Measurements from ENCODE around the gene ST3GAL2.

The ST3GAL2 gene

DNA sequence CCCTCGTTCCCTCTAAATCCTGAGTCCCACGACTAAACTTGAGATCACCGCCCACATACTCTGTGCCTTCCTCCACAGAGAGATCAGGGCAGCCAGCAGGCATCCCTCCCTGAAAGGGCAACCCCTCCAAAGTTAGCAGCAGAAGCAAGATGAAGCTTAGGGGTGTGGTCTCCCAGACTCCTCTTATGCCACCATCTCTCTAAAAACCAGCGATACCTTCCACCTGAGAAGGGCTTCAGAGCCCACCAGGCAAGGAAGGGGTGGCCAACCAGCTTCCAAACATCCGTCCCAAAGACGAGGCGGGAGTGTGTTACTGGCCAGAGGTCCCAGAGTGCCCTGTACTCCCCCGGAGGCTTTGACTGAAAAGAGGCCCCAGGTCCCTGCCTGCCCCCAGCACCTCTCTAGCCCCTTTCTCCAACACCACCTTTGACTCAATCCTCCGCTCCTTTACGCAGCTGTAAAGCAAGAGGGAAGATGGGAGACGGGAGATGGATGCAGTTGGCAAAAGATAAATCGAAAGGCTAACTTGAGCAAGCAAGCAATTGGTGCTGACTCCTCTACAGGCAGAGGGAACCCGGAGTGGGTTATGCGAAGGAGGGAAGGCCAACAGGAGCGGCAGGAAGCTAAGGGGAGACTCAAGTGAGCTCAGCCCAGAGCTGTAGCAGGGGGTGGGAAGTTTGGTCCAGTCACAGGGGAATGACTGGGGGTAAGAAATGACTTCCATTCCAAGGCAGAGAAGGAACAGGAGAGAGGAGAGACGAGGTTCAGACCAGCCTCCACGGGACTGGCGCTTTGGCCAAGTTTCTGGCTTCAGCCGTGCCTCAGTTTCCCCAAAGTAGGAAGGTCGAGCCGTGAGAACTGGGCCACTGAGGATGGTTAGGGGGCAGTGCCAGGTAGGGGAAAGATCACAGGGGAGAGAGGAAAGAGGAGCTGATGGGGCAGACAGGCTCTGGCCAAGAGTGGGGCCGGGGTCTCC, 1.0 kb downstream of the ST3GAL2 start:
- DNase-seq (ENCODE audit: low read depth in 2 of 2): no peak

DNA sequence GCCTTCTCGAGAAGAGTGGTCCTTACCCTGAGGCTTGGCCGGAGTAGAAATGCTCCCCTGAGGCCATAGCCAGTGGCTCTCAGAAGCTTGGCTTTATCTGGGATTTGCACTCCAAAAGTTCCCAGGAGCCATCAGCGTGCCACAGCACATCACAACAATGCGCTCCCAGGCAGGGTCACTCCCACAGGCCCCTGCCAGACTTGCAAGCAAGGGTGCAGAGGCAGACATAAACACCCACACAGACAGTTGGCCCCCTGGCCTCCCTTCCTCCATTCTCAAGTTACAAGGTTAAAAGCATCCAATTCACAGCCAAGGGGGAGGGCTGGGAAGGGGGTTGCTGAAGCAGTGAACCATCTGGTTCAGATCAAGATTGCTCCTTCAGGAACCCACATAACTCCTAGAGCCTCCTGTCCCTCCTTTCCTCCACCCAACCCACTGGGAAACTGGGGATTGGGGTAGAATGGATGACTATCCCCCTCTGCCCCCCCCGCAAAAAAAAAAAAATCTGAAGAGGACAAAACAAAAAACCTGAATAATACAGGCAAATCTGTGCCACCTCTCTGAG, 1.8 kb downstream of the ST3GAL2 start:
- DNase-seq (ENCODE audit: low read depth in 2 of 2): no peak

DNA sequence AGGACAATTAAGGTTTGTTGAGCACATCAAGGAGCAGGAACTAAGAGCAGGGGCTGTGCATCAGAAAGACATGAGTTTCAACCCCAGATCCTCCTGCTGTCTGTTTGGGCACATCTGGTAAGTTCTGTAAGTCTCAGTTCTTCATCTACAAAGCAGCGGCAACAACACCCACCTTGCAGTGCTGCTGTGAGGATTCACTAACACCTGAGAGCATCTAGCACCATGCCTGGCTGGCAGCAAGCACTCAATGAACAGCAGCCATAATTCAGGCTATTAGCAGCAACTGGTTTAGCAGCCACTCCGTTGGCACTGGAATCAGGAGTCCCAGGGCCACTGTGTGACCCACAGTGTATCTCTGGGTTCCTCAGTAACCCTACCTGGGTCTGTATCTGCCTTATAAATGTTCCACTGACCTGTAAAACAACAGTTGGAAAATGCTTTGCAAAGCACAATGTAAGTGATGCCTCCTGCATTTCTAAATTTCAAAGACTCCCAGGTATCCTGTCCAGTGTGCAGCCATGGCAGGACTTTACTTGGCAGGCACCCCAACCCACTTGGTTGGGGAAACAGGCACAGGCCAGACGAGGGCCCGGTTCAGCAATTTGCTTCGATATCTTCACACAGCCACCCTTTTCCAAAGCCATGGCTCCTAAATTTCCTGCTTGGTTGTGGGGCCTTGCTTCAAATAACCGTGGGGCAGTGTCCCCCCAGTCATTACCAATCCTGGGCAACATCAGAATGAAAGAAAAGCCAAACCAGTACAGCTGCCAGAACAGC, 4.2 kb downstream of the ST3GAL2 start:
- DNase-seq (ENCODE audit: low read depth in 2 of 2): no peak

DNA sequence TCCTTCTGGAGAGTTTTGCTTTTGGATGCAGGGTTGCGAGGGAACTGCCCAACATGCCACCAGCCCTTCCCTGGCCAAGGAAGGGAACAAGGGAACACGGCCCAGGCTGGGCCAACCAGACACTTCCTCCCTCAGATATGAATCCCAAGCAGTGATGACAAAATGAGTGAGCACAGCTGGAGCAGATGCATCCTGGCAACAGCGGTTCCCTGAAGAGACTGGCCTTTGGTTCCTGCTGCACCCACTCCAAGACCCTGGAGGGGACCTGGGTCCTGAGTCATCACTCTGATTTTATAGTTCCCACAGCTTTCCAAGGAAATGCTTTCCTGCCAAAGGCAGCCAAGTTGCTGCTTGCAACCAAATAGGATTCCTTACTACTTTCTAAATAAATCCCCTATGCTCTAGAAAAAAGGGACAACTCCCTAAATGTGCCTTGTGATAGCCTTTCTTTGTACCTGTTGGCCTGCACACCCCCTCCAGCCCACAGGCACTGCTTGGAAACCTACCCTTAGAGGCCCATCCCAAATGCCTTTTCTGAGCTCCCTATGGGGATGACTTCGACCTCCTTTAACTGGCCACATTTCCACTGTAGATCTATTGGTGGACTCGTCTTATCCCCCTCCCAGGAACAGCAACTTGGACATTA, 5.3 kb downstream of the ST3GAL2 start:
- DNase-seq (ENCODE audit: low read depth in 2 of 2): no peak

DNA sequence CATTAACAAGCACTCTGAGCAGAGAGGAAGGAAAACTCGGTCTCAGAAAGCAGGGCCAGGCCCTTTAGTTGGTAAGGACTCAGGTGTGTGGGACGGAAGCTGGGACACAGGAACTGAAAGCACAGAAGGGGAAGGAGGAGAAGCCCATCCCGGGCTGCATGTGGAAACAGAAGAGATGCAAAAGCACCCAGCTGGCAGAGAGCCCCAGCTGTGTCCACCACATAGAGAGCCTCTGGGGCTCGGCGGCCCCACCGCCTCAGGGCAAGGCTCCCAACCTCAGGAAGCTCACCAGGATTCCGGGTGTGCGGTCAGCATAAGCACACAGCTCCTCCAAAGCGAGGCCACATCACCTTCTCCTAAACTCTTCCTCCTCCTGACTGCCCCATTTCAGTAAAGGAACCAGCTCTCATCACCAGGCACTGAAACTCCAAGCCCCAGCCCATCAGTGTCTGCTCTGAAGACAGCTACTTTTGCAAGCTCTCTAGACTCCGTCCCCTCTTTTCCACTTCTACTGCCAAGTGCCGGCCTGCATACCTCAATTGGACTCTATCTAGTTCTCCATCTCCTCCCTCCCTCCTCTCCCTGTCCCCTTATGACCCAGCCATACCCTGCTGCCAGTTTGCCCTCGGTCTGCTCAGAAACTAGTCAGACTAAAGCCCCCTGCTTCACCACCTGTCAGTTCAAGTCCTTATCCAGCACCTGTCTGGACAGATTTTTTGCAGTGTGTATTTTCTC, 6.0 kb downstream of the ST3GAL2 start:
- DNase-seq (ENCODE audit: low read depth in 2 of 2): no peak

DNA sequence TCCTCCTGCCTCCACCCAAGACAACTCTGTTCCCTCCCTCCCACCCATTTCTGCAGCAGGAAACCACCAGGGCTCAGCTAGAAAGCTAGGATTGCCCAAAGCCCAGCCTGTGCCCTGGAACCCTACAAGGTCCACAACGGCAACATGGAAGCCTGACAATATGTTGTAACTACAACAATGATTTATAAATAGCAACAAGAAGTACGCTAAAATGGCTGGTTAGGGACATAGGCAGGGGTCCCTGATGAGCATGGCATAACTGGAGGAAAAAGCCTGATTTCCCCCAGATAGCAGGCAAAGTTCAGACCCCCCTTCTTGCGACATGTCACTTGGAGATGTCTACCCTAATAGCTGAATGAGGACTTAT, 6.6 kb downstream of the ST3GAL2 start:
- DNase-seq (ENCODE audit: low read depth in 2 of 2): no peak

DNA sequence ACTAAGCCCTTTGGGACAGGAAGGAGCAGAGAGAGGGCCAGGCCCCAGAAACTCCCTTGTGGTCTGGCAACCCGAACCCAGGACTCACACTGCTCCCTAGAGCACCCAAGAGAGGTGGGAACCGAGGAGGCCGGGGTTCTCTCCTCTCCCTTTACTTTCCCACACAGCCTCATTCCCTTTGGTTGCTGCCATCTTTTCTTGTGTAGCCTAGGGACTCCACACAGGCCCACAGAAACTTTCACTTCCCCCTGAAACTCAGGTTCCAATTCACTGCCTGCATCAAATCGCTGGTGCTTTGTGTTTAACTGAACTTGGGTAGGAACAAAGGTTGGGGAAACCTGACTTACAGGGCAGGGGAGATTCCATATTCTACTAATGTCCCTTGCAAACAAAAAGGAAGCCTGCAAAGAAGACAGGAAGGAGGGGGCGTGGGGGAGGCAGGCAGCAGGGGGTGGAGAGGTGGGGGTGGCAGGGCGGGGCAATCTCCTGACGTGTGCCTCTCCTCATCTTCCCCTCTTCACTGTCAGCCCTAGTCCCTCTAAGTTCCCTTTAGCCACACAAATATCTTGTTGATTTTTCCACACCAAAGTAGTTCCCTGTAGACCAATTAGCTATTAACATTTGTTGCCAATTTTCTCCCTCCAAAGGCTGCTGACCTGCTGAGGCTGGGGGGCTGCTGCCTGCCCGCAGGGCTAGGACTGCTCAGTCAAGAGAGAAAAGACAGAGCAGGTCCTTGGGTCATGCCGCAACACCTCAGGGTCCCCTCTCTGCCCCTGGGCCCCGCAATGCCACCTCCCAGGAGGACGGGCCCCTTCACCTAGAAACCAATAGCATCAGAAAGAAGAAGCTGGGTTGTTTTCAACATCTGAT, 8.0 kb downstream of the ST3GAL2 start:
- peak; percentile 43 to 60 for DNase-seq (ENCODE audit: low read depth in 2 of 2)

DNA sequence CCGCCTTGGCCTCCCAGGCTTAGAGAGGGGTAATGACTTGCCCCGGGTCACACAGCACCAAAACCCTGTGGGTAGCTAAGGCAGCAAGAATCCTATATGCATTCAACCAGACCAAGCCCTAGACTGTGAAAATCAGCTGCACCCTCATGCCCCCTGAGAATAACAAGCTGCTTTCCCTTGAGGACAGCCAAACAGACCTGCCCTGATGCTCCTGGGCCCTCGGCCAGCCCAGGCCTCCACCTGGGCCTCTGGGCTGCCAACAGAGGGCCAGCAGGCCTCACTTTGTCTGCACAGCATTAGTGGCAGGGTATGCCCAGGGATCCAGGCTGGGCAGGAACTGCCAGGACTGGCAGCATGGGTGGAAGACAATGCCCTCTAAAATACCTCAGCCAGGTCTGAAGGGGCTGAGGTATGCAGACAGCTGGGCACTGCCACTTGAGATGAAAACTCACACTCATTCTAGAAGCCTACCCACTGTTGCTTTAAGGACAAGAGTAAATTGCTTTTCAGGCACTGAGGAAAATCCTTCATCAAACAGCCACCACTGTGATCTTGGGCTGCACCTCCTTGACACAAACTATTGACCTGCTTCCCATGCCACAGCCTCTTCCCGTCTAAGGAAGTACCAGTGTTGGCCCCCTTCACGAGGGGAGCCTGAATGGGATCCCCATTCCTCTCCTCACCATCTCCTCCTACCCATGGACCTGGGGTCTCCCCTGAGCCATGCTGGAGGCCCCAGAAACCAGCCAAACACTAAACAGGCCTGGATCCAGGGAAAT, 8.8 kb downstream of the ST3GAL2 start:
- no peak for DNase-seq (ENCODE audit: low read depth in 2 of 2)

DNA sequence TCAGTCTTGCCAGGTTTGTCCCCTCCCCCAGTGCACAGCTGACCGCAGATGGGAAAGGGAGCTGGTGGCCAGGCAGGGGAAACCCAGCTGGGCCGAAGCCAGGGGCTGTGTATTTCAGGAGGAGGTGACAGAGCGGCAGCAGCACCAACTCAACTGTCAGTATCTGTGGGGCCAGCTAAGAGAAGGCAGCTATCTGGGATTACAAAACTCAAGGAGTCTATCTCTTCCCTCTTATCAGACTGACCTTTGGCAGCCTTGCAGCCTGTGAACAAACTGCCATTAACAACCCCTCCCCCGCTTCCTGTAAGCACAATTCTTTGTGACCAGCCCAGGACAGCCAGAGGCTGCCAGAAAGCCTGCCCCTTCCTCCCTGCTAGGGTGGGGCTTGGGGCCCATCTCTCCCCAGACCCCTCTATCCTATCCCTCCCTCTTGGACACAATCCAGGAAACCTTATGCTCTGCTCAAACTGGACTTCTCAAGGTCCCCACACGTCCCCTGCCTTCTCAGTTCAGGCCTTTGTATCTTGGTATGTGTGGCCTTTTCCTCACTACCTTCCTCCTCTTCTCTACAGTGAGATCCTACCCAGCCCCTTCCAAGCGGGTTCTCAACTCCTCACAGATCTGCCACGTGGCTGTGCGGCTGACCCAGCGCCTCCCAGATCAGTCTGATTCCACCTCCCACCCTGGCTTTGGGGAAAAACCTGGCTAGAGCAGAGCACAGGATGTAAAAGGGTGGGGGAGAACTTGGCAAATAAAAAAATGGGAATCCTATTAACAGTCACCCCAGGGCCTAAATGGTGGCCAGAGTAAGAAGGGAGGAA, 10.5 kb downstream of the ST3GAL2 start:
- peak; percentile 27 to 60 for DNase-seq (ENCODE audit: low read depth in 2 of 2)

DNA sequence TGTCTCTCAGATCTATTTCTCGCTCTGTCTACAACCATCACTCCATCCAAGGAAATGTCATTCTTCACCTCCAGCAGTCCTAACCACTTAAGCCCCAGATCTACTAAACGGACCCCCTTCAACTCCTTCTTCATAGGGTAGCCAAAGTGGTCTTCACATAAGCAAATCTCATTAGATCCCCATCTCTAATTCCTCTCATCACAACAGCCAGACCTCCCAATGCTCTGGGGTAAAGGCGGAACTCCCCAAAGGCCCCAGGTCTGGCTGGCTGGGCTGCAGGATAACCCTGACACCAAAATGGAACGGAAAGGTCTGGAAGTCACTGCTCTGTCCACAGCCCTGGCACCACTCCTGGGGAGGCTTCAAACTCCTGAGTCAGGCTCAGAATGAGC, 11.1 kb downstream of the ST3GAL2 start:
- DNase-seq (ENCODE audit: low read depth in 2 of 2): no peak

DNA sequence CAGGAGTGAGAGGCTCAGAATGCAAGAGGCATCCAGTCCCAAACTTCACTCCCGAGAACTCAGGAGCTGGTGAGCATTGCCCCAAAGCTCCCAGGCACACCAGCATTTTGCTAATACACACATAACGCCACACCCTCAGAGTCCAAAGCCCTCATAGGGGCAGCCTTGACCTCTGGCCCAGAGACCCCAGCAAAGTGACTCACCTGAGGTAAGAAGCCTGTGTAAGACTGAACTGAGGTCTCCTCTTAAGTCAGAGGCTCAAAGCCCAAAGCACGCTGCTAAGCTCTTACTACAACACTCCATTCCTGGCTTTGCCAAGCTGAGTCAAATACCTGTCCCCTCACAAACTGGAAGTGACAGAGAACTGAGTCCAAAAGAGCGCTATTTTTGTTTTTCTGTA, 16.4 kb downstream of the ST3GAL2 start:
- DNase-seq (ENCODE audit: low read depth in 2 of 2): no peak

DNA sequence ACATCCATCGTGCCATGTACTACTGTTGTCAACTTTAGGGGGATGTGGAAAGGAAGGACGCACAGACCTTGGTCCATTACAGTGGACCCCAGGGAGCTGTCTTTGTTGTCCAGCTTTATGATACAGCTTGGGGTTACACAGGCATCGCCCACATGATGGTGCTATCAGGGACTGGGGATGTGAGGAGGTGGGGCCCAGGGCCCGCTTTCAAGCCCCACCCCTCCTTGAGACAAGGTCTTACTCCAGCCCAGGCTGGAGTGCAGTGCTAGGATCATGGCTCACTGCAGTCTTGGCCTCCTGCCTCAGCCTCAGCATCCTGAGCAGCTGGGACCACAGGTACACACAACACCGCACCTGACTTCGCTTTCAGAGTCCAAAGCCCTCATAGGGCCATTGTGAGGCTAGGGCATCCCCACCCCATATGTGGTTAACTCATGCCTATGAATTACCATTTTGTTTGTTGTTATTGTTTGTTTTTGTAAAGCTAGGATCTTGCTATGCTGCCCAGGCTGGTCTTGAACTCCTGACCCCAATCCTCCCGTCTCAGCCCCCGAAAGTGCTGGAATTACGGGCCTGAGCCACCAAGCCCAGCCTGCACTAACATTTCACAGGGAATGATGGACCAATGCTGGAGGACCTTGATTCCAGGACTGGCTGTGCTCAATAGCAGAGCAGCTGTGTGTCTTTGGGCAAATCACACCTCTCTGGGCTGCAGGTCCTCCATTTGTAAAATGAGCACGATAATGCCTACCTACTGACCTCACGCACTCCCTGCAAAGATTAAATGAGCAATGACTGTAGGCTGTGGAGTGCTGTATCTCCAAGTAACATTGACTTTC, 17.2 kb downstream of the ST3GAL2 start:
- no peak for DNase-seq (ENCODE audit: low read depth in 2 of 2)

DNA sequence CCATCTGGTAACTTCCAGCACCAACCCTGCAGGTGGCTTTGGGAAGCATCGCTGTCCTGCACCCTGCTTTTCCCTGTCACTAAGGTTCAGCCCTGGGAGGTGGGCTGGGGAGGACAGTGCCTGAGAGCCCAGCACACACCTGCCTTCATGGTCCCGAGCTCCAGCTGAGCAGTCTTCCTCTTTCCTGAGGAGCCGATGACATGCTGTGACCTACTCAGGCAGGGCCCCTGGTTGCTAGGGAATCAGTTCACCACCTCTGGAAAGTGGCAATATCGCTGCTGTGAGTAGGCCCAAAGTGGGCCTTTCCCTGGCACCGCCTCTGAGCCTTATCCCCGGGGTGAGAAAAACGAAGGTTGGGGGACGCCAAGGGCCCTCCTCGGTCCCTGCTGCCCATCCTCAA, 17.9 kb downstream of the ST3GAL2 start:
- DNase-seq (ENCODE audit: low read depth in 2 of 2): no peak

DNA sequence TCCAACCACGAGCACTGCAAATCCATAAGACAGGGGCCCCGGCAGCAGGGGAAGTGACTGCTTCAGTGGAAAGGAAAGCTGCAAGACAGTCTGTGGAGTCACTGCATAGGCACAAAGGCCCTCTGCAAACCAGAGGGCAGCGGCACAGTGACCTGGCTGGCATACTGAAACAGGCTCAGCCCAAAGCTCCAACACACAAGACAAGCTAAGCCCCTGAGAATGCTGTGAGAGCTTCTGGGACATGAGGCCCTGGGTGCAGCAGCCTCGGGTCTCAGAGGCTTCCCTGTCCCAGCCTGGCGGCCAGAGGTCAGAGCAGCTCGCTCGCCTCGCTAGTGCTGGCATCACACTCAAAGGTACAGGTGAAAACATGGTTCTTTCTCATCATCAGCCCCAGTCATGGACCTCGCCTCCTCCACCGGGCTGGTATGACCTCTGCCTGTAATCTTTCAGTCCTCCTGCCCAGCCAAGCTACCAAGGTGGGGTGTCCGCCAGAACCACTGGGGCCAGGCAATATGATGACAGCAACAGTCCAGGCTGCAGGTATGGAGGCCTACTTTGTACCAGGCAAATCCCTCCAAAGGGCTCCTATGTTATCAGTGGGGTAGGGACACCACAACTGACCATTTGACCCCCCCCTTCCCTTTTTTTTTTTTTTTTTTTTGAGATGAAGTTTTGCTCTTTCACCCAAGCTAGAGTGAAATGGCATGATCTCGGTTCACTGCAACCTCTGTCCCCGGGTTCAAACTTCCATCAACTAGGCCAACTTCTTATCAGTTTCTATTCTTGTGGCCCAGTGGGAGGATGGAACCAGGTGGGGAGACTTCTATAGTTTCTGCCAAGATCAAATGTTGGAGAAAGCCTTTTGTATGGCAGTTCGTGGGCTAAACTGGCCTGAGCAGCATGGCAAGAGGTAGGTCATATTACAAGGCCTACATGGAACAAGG, 19.2 kb downstream of the ST3GAL2 start:
- no peak for DNase-seq (ENCODE audit: low read depth in 2 of 2)

DNA sequence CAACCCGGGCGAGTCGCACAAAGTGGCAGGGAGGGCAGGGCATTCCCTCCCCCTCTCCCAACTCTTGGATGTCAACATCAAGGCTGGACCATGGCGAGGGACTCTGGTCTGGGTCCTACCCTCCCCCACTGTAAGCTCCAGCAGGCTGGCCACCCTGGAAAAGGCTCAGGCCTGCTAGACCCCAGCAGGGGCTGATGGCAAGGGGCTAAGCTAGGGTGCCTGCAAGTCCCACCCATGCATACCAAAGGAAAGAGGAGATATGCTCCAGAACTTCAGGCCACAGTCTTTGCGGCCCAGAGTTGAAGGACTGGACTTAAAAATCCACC, 19.9 kb downstream of the ST3GAL2 start:
- DNase-seq (ENCODE audit: low read depth in 2 of 2): no peak

DNA sequence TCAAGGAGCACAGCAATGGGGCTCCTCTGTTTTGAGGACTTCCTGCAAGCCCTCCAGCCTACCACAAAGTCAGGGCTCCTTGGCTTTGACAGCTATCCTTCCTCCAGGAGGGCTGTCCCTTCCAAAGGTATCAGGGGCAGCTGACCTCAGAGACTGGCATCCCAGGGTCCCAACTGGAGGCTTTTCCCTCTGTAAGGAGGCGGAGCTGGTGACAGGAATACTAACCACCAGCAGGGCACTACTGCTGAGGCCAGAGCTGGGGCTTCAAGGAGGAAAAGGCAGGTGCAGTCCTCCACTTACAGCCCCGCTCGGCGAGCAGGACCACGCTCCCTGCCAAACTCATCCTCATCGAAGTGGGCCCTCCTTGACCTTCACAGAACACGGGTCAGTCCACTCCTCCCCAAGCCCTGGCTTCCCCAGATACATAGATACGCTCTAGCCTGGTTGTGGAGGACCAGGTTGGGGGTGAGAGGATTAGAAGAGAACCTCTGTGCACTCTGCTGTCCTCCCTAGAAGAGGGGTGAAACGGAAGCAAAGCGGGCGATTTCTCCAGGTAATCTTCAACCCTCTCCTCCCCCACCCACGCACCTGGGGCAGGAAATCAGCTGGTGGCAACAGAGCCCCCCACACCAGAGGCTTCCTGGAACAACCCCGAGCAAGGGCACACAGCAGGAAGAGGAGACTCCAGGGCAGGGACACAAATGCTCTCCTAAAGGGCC, 20.5 kb downstream of the ST3GAL2 start:
- DNase-seq (ENCODE audit: low read depth in 2 of 2): peak; percentile 34 to 58
